Measurements from ENCODE around the gene SLC17A7.

The SLC17A7 gene

DNA sequence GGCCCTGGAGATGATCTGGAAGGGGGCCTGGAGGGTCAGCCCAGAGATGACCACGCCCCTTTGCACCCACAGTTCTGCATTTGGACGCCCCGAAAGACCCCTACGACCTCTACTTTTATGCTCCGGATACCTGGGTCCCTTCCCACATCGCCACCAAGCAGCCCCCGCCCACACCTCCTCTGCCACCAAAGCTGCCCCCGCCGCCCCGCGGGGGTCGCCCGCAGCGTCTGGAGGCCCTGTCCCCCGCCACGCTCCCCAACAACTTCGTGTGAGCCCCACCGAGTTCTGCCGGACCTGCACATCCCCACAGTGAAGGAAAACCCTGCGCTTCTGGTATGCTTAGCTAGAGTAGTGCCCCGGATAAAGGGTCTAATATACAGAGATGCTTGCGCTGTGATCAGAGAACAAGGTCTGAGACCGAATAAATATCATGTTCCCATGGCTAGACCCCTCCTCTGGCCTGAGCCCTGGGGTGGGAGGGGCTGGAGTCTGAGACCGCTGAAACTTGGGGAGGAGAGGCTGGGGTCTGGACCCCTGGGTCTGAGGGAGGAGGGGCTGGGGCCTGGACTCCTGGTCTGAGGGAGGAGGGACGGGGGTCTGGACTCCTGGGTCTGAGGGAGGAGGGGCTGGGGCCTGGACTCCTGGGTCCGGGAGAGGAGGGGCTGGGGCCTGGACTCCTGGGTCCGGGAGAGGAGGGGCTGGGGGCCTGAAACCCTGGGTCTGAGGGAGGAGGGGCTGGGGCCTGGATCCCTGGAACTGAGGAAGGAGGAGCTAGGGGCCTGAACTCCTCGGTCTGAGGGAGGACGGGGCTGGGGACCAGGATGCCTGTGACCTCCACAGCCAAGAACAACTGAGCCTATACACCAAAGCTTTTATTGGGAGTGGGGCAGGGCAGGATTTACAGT, 12.5 kb downstream of the SLC17A7 start:
- DNase-seq (ENCODE audit: low read depth in 2 of 2, low spot score in 1 of 2), result no peak

DNA sequence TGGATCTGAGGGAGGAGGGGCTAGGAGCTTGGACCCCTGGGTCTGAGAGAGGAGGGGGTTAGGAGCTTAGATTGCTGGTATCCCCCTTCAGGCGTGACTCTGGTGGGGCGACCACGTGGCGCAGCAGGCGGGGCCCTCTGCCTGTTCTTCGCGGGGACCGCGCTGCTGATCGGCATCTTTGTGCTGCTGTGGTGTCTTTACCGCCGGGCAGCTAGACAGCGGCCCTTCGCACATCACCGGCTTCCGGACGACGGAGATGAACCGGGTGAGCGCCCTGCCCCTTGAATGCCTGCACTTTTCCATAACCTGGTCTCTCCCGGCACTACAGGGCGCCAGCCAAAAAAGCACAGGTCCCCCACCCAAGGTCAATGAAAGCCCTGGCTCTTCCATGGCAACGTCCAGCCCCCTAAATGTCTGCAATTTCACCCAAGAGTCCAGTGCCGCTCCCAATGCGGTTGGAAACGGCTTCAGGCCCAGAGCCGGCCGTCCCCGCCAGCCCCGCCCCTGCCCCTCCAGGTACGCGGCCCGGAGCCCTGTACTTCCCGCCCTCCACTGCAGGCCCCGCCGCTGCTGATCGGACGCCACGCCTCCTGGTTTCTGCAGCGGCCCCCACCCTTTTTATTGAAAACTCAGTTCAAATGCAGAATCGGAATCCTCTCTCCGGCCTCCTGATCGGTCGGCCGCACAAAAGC, 13.3 kb downstream of the SLC17A7 start:
- no peak for DNase-seq (ENCODE audit: low read depth in 2 of 2, low spot score in 1 of 2)

DNA sequence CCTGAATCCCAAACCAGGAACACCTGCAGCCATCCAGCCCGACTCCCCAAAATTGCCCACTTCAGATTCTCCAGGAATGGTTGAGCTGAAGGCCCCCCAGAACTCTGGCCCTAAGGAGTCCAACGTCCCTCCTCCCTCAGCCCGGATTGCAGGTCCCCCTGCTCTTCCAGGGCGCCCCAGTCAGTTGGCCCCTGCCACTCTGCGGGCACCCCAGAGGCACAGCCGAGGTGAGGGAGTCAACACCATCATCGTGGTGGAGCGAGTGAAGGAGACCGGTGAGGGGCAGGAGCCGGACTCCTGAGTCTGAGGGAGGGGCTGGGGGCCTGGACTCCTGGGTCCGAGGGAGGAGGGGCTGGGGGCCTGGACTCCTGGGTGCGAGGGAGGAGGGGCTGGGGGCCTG, 14.0 kb downstream of the SLC17A7 start:
- DNase-seq (ENCODE audit: low read depth in 2 of 2, low spot score in 1 of 2), result no peak

DNA sequence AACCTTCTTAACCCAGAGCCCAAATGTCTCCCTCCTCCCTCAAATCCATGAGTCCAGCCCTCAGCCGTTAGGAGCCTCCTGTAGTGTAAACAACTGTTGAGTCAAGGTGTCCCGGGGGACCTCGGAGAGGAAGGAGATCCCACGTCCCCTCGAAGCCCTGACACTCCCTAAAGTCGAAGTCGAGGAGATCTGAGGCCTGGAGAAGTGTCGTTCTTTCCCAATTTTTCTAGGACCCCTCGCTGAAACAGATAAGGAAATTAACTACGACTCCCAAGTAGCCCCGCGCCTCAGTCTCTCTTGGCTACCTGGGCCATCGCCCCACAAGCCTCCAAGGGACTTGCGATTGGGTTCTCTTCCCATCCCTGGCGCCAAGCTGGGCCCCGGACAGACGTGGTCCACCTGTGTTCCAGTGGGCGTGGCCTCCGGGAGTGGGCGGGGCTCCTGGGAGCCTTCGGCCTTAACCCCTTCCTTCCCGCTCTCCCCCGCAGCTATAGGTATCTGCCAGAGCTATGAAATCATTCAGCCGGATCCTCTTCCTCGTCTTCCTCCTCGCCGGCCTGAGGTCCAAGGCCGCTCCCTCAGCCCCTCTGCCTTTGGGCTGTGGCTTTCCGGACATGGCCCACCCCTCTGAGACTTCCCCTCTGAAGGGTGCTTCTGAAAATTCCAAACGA, 15.3 kb downstream of the SLC17A7 start:
- DNase-seq (ENCODE audit: low read depth in 2 of 2, low spot score in 1 of 2), result no peak

DNA sequence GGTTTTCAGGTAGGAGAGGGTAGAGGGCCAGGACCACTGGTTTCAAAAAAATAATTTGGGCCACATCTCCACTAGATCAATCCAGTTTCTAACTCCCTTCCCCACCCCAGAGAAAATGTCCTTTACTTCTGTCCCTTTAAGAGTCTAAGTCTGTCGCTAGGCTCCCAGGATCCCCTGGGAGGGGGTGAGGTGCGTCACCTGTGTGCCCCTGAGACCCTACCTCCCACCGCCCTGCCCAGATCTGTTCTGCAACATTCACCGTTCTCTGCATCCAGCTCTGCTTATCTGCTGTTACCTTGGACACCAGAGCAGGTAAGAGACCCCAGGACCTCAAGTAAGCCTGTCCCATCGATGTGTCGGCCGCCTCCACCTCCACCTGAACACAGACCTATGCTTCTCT, 16.1 kb downstream of the SLC17A7 start, which contains the start of gene GFY:
GFY (plus strand) TSS at position 211 of the 400 bp plus-strand sequence. CDS start 1,043 bp downstream, outside the sequence.
- DNase-seq (ENCODE audit: low read depth in 2 of 2, low spot score in 1 of 2), result no peak

DNA sequence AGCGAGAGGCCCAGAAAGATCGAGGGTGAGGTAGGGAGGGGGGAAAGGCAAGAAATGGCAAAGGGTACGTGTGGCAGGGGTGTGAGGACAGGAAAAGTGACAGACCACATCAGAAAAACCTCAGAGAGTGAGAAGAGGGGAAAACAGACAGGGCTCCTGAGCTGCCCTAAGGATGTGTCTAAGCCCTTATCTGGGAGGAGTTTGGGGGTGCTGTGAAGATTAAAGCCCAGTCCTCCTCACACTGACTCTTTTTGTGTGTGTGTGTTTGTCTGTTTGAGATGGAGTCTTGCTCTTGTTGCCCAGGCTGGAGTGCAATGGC, 17.4 kb downstream of the SLC17A7 start:
- DNase-seq (ENCODE audit: low read depth in 2 of 2, low spot score in 1 of 2), result no peak

DNA sequence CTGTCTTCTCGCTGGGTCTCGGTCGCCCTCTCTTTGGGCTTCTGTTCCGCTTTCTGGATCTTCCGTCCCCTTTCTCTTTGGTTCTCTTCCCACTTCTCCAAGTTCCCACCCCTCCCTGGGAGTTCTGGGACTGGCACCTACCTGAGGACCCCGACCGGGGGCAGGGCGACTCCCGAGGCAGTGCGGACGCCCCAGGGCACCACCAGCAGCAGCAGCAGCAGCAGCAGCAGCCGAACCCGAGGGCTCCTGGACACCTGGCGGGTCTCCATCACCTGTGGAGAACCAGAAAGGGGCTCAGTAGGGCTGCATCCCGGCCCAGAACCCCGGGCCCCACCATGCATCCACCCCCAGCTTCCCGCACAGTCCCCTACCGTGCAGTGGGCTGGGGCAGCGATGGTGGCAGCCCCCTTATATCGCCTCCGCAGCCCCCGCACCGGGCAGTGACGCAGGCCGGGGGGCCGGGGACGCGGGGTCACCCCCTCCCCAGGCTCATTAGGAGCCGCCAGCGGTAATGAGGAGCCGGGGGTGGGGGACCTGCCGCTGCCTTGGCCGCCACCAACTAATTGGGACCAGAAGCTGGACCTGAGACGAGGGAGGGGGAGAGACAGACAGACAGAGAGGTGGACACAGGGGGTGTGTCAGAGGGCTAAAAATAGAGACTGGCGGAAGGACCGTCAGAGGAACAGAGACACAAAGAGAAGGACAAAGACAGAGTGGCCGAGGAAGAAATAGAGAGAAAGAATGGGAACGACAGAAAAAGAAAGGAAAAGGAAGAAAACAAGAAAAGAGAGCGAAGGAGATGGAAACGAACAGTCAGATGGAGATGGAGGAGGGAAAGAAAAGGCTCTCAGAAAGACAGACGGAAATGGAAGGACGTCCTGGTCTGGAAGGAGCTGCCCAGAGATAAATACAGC, 18.0 kb downstream of the SLC17A7 start, which contains the start of gene PTH2:
PTH2 (minus strand) TSS at position 371 of the 914 bp plus-strand sequence; CDS start at position 269, 102 bp downstream.
- DNase-seq (ENCODE audit: low read depth in 2 of 2, low spot score in 1 of 2), result no peak

DNA sequence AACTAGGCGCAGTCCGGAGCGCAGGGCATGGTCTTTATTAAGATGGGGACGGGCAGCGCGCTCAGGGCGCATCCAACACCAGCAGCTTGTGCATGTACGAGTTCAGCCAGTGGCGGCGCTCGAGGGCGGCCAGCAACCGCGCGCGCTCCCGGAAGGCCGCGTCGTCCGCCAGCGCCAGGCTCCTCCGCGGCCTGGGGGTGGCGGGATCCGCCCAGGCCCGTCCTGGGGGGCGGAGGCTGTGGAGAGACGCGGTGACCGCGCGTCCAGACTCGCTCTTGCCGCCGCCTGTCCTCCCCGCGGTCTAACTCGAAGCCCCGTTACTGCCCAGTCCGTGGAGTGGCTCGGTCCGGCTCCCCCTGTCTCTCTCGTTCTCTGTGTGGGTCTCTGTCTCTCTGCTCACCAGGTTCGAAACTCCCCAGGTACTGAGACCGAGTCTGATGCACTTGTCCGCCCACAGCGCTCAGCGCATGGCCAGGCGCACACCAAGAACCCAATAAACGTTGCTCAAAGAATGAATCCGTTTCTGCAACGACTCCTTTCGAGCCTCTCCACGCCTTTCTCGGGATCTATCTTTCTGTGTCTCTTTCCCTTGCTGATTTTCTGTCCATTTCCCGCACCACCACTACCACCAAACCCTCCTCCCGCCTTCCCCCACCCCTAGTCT, 18.8 kb downstream of the SLC17A7 start:
- no peak for DNase-seq (ENCODE audit: low read depth in 2 of 2, low spot score in 1 of 2)

DNA sequence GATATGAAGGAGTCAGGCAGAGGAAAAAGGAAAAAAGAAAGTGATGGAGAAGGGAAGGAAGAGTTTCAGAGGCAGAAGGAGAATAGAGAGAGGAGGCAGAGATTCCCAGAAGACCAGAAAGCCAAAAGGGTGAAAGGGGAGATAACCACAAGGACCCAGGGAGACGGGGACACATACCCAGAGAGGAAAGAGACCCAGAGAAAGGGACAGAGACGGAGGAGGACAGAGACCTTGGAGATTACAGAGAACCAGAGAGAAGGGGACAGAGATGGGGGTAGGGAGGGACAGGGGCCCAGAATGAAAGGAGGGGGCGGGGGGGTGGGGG, 19.5 kb downstream of the SLC17A7 start:
- DNase-seq (ENCODE audit: low read depth in 2 of 2, low spot score in 1 of 2), result no peak

DNA sequence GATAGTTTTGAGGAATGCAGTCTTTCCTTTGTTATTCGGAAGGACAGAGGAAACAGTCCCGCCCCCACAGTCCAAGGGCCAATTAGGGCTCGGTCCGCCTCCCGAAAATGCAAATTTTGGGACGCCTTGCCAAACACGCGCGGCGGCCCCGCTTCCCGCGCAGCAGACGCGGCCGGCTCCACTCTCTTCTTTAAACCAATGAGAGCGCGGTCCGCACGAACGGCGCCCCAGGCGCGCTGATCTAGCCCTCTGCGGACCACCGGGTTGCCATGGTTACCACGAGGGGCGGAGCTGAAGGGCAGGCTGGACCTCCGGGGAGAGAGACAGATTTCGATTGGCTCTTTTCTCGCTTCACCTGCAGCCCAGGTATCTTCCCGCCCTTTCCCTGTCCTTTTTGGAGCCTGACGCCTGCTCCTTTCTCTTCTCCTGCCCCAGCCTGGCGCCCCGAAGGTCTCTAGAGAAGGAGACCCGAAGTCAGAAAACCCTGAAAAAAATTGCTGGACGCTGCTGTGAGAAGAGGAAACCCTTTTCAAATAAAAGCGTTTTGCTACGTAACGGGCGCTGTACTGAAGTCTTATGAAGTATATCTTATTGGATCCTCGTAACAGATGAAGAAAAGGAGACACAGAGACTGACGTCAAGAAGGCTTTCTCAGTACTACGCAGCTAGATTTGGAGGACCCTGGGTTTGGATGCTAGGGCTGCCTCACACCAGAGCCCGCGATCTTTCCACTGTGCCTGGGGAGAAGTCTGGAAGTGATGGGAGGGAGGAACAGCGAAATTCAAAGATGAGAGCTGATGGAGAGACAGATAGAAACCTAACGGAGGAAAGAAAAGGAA, 20.1 kb downstream of the SLC17A7 start:
- no peak for DNase-seq (ENCODE audit: low read depth in 2 of 2, low spot score in 1 of 2)

DNA sequence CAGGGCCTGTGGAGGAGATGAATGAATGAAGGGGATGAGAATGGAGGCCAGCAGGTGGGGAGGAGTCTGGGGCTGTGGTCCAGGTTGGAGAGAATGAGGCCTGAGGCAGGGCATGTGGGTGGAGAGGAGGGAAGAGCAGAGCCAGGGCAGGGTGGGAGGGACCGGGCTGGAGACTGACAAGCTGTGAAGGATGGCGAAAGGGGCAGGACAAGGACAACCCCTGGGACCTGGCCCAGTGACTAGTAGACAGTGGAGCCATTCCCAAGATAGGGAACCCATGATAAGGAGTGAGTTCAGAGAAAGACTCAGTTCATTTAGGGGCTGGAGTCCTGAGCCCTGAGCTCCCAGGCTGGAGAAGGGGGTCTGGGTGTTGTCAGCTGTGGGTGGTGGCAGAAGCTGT, 21.1 kb downstream of the SLC17A7 start:
- DNase-seq (ENCODE audit: low read depth in 2 of 2, low spot score in 1 of 2), result no peak

DNA sequence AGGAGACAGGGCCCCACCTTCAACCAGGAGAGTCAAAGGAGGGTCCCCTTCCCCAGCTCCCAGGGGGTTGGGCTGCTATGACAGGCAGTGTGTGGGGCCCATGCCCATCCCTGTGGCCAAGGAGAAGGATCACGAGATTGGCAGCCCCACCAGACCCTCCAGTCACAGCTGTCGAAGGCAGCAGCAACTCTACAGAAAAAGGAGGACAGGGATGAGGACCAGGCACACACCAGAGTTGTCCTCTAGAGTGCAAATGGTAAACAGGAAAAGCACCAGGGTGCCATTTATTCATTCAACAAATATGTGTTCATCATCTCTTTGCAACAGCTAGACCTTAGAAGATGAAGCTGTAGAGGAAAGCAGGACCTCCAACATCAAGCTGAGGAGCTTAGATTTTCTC, 22.2 kb downstream of the SLC17A7 start:
- DNase-seq (ENCODE audit: low read depth in 2 of 2, low spot score in 1 of 2), result no peak

DNA sequence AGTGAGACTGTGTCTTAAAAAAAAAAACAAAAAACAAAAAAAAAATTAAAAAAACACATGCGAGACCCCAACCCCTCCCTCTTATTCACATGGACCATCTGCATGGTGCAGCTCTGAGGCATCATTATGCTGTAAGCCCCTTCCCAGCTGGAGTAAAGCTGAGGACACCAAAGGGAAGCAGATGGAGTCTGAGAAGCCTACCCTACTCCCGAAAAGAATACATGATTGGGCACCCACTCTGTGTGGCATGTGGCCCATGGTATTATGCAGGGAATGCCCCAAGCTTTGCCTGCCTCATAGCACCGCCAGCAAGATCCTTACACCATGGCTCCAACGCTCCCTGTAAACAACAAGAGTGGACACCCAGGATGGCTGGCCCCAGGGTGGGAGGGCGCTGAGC, 22.8 kb downstream of the SLC17A7 start:
- DNase-seq (ENCODE audit: low read depth in 2 of 2, low spot score in 1 of 2), result no peak

DNA sequence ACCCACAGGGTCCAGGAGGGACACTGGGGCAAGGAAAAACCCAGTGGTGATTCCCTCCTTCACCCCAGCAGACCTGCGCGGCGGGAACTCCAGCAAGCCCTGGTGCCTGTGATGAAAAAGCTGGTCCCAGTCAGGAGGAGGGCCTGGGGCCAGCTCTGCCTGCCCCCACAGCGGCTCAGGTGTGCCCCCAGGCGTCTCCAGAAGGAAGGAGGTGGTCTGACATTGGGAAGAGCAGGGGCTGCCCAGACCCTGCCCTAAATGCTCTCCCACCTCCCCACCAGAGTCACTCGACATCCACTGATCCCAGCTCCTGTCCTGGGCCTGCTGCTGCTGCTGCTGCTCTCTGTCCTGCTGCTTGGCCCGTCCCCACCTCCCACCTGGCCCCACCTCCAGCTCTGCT, 24.2 kb downstream of the SLC17A7 start:
- DNase-seq (ENCODE audit: low read depth in 2 of 2, low spot score in 1 of 2), result no peak

DNA sequence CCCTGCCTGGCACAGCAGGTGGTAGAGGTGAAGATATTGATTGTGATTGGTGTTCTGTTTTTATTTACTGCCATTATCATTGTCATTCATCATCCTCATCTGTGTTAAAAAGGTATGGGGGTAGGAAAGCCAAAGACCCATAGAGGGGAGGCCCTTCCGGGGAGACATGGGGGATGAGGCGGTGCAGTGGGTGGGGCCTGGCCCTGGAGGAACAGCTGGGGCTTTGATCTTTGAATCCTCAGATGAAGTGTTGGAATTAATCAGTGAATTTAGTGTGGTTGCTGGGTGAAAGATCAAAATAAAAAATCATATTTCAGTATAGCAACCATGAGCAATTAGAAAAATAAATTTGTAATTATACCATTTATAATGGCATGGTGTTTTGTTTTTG, 25.5 kb downstream of the SLC17A7 start:
- DNase-seq (ENCODE audit: low read depth in 2 of 2, low spot score in 1 of 2), result no peak

DNA sequence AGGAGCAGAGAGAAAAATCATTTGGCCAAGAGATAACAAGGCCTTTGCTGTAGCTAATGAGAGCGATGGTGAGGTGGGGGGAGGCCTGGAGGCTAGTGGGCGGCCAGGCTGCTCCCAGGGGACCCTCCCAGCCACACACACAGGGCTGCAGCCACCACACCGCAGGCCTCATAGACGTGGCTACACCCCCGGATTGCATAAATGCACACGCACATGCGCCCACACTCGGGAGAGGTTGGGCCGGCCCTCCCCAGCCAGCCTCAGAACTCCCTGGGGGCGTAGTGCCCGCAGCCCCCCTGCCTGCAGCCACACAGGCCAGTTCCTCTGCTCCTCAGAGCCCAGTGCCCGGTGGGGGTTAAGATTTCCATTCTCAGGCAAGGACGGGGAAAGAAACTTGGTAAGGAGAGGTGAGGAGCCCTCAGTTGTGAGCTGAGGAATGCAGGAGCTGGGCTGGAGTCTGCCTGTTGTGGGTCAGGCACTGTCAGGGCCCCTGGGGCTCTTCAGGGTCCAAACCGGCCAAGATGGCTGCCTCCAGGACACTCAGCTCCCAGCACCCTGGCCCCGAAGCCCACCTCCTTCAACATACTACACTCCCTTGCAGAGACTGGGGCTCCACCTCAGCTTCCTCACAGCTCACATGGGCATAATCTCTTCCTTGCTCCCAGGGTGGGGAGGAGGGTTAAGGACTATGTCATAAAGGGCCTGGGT, 26.1 kb downstream of the SLC17A7 start:
- no peak for DNase-seq (ENCODE audit: low read depth in 2 of 2, low spot score in 1 of 2)

DNA sequence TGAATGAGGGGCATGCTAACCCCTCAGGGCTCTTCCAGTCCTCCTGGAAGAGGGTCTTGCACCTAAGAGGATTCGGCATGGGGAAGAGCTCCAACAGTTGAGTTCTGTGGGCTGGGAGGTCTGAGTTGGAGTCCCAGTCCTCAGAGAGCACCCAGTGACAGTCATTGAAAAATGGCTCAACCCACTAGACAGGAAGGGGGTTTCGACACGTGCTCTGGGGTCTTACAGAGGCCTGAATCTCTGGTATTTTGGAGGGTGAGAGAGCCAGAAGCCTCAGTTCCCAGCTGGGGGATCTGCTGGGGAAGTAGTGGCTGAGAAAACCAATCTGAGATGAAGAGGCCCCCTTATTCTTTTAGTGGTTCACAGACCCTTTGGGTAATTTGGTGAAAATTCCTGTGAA, 27.1 kb downstream of the SLC17A7 start:
- DNase-seq (ENCODE audit: low read depth in 2 of 2, low spot score in 1 of 2), result no peak

DNA sequence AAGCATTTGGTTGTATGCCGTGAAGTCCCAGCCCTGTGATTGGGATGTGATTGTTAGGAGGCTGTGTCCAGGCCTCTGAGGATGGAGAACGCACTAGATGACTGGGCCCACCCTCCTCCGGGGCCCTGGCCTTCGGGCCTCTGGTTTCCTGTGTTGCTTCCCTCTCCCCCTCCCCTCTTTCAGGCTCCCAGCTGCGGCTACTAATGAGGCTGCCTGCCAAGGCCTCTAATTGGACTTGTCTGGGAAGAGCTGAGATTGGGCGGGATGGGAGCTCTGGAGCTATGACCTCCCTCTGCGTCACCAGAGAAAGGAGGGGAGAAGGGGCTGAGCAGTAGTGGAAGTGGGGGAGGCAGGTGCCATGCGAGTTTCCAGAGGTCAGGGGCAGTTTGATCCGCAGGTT, 28.0 kb downstream of the SLC17A7 start:
- DNase-seq (ENCODE audit: low read depth in 2 of 2, low spot score in 1 of 2), result no peak
